ENCODE measurements around the gene ATF7IP.

Gene ATF7IP

GRCh38 chr12:14482361-14482760, 116.9 kb downstream of the ATF7IP start:
- no peaks in the 10 kb centered on the region for H3K9me3 ChIP-seq (ENCODE audit: severe bottlenecking)
- no peaks in the 10 kb centered on the region for H3K27me3 ChIP-seq (ENCODE audit: insufficient read depth, poor library complexity, severe bottlenecking)
- H3K4me1 ChIP-seq (ENCODE audit: insufficient read depth, poor library complexity, severe bottlenecking) = no peaks in the 10 kb centered on the region
- no peak for DNase-seq (ENCODE audit: low spot score)
- H3K27ac ChIP-seq (ENCODE audit: poor library complexity, severe bottlenecking) = no peak overlapping the region
- no peak for TF ChIP-seq CTCF (IDR thresholded peaks at IDR 0.05; ENCODE audit: poor library complexity, severe bottlenecking)
- no peak for ATAC-seq (ENCODE audit: low read depth)
- H3K4me3 ChIP-seq (ENCODE audit: severe bottlenecking) = no peak overlapping the region
- H3K36me3 ChIP-seq (ENCODE audit: low read depth) = peaks cover 29% of the 10 kb centered on the region

GRCh38 chr12:14482886-14483285, 117.4 kb downstream of the ATF7IP start:
- Histone ChIP-seq H3K36me3 (ENCODE audit: low read depth) (peaks cover 28% of the 10 kb centered on the region), H3K4me1 (ENCODE audit: insufficient read depth, poor library complexity, severe bottlenecking) (no peaks in the 10 kb centered on the region)
- no peak for ATAC-seq (ENCODE audit: low read depth)

GRCh38 chr12:14495326-14495725, 129.8 kb downstream of the ATF7IP start:
- no peak overlapping the region for H3K27ac ChIP-seq (ENCODE audit: poor library complexity, severe bottlenecking)
- no peak for TF ChIP-seq CTCF (IDR thresholded peaks at IDR 0.05; ENCODE audit: poor library complexity, severe bottlenecking)
- no peak for DNase-seq (ENCODE audit: low spot score)
- H3K4me3 ChIP-seq (ENCODE audit: severe bottlenecking) = no peak overlapping the region
- no peaks in the 10 kb centered on the region for H3K4me1 ChIP-seq (ENCODE audit: insufficient read depth, poor library complexity, severe bottlenecking)
- no peaks in the 10 kb centered on the region for H3K9me3 ChIP-seq (ENCODE audit: severe bottlenecking)
- ATAC-seq (ENCODE audit: low read depth) = no peak
- H3K36me3 ChIP-seq (ENCODE audit: low read depth) = peaks cover 8% of the 10 kb centered on the region; the same call in 1 of the 2 replicates
- H3K27me3 ChIP-seq (ENCODE audit: insufficient read depth, poor library complexity, severe bottlenecking) = no peaks in the 10 kb centered on the region

More at GRCh38 chr12:14482886-14483285, 117.4 kb downstream of the ATF7IP start:
- Histone ChIP-seq H3K27ac (ENCODE audit: poor library complexity, severe bottlenecking) (no peak overlapping the region), H3K27me3 (ENCODE audit: insufficient read depth, poor library complexity, severe bottlenecking) (no peaks in the 10 kb centered on the region), H3K4me3 (ENCODE audit: severe bottlenecking) (no peak overlapping the region), H3K9me3 (ENCODE audit: severe bottlenecking) (no peaks in the 10 kb centered on the region)
- TF ChIP-seq CTCF (IDR thresholded peaks at IDR 0.05; ENCODE audit: poor library complexity, severe bottlenecking) = no peak
- no peak for DNase-seq (ENCODE audit: low spot score)

- Histone ChIP-seq H3K4me3 (ENCODE audit: severe bottlenecking) (no peak overlapping the region), H3K36me3 (ENCODE audit: low read depth) (no peaks in the 10 kb centered on the region), H3K9me3 (ENCODE audit: severe bottlenecking) (no peaks in the 10 kb centered on the region), H3K27me3 (ENCODE audit: insufficient read depth, poor library complexity, severe bottlenecking) (no peaks in the 10 kb centered on the region), H3K4me1 (ENCODE audit: insufficient read depth, poor library complexity, severe bottlenecking) (no peaks in the 10 kb centered on the region), H3K27ac (ENCODE audit: poor library complexity, severe bottlenecking) (no peak overlapping the region)
- ATAC-seq (ENCODE audit: low read depth) (no peak), DNase-seq (ENCODE audit: low spot score) (no peak)
- TF ChIP-seq CTCF (IDR thresholded peaks at IDR 0.05; ENCODE audit: poor library complexity, severe bottlenecking) = no peak
Measured at GRCh38 chr12:14505626-14506596, 140.4 kb downstream of the ATF7IP start.

- DNase-seq (ENCODE audit: low spot score) (no peak), ATAC-seq (ENCODE audit: low read depth) (no peak)
- Histone ChIP-seq H3K4me1 (ENCODE audit: insufficient read depth, poor library complexity, severe bottlenecking) (peaks cover 15% of the 10 kb centered on the region), H3K27ac (ENCODE audit: poor library complexity, severe bottlenecking) (no peak overlapping the region), H3K9me3 (ENCODE audit: severe bottlenecking) (no peaks in the 10 kb centered on the region), H3K27me3 (ENCODE audit: insufficient read depth, poor library complexity, severe bottlenecking) (no peaks in the 10 kb centered on the region), H3K4me3 (ENCODE audit: severe bottlenecking) (no peak overlapping the region), H3K36me3 (ENCODE audit: low read depth) (no peaks in the 10 kb centered on the region)
- no peak for TF ChIP-seq CTCF (IDR thresholded peaks at IDR 0.05; ENCODE audit: poor library complexity, severe bottlenecking)
Measured at GRCh38 chr12:14510574-14510973, 145.1 kb downstream of the ATF7IP start.
